Calu3 (cell line): ENCODE data around the gene CD109. TPM values are rescaled to one million over a fixed set of nuclear protein-coding genes. Genes with fewer than 3 reads are reported as not detected.
A peak's percentile ranks its signal among the peaks of the same experiment; 100 is the strongest.
"Not testable (repeated sequence)": the region's sequence is repeated elsewhere in the genome, so short reads cannot be mapped to it uniquely, and the experiment has no call there.

Source experiments
- BruUV-seq: library from RNA; stranded (reverse); fragments of 400-500 nt; replicated peaks from 2 replicates; lab custom pipeline; 2021; lab: Mats Ljungman, UMichigan
- CTCF ChIA-PET: fragments of 300-600 bp; sonication (Branson Sonifier 250); formaldehyde crosslinking; loops from one replicate; lab custom pipeline; 2022; ENCODE audit warnings: antibody characterized with exemption; lab: Charles Lee
- DNase-seq: peaks from one replicate; pipeline ENCODE4 v3.0.0; 2022
- H3K27ac Mint-ChIP-seq: one replicate; pipeline ENCODE4 v1.8.0; 2022; ENCODE audit warnings: mixed read lengths; ENCODE audit not compliant: unreplicated experiment
- H3K27me3 Mint-ChIP-seq: one replicate; pipeline ENCODE4 v1.8.0; 2022; ENCODE audit warnings: mixed read lengths; ENCODE audit not compliant: unreplicated experiment
- H3K36me3 Mint-ChIP-seq: one replicate; pipeline ENCODE4 v1.8.0; 2022; ENCODE audit warnings: mild to moderate bottlenecking, moderate library complexity, mixed read lengths; ENCODE audit not compliant: insufficient read depth, unreplicated experiment
- H3K4me1 Mint-ChIP-seq: one replicate; pipeline ENCODE4 v1.8.0; 2022; ENCODE audit warnings: mild to moderate bottlenecking, low read depth, mixed read lengths; ENCODE audit not compliant: unreplicated experiment
- H3K4me3 Mint-ChIP-seq: one replicate; pipeline ENCODE4 v1.8.0; 2022; ENCODE audit warnings: mild to moderate bottlenecking, low read depth, moderate library complexity, mixed read lengths; ENCODE audit not compliant: unreplicated experiment
- H3K9me3 Mint-ChIP-seq: one replicate; pipeline ENCODE4 v1.8.0; 2022; ENCODE audit warnings: low read depth, mixed read lengths; ENCODE audit not compliant: unreplicated experiment
- CTCF ChIP-seq: fragments of 200-600 bp; IDR thresholded peaks from one replicate; pipeline ENCODE4 v1.8.0; 2022; ENCODE audit warnings: antibody characterized with exemption; ENCODE audit not compliant: unreplicated experiment
- intact Hi-C: fragments of 100-400 bp; cut with micrococcal nuclease; formaldehyde crosslinking; loops from one replicate; pipeline ENCODE4 v1.10.0; 2022; ENCODE audit not compliant: unreplicated experiment
- total RNA-seq: library from RNA; stranded (reverse); gene quantifications from 2 replicates; pipeline ENCODE4 v1.2.3, GENCODE V29; 2022

The CD109 gene
- total RNA-seq, 1 experiment from 2014 or later = 3.6 TPM

- no peaks in the 10 kb centered on the region for H3K27me3 Mint-ChIP-seq
- no peak for TF ChIP-seq CTCF
- no TSS peak for BruUV-seq
- CTCF ChIA-PET = interaction anchor here (1.0 kb wide), 1 partner anchor 1407 kb away, joined by 3 read pairs; no protein-coding TSS in a partner anchor
- H3K4me3 Mint-ChIP-seq = no peak overlapping the region
- no peak overlapping the region for H3K27ac Mint-ChIP-seq
- DNase-seq = no peak
- intact Hi-C loops = loop anchor here (5.0 kb wide), 1 partner anchor 1405 kb away; the partner anchor contains the start of gene COL12A1
- H3K36me3 Mint-ChIP-seq = no peaks in the 10 kb centered on the region
- H3K4me1 Mint-ChIP-seq = peaks cover 14% of the 10 kb centered on the region
- no peaks in the 10 kb centered on the region for H3K9me3 Mint-ChIP-seq
These were observed 106.4 kb downstream of the CD109 start for GRCh38 chr6:73802366-73802765.

- CTCF ChIA-PET = interaction anchor here (0.7 to 1.0 kb wide), 2 partner anchors 25 to 1405 kb away, joined by 3 to 4 read pairs; no protein-coding TSS in a partner anchor
- Mint-ChIP-seq H3K36me3 (no peaks in the 10 kb centered on the region), H3K4me3 (no peak overlapping the region), H3K27ac (peak overlapping the region; percentile 44), H3K4me1 (peaks cover 14% of the 10 kb centered on the region), H3K9me3 (no peaks in the 10 kb centered on the region), H3K27me3 (no peaks in the 10 kb centered on the region)
- intact Hi-C loops = loop anchor here (5.0 kb wide), 1 partner anchor 1404 kb away; the partner anchor contains the start of gene COL12A1
- TF ChIP-seq CTCF = peak; percentile 56
- BruUV-seq = no TSS peak
- peak; percentile 67 for DNase-seq
These were observed 107.7 kb downstream of the CD109 start for GRCh38 chr6:73803562-73804241.

DNA sequence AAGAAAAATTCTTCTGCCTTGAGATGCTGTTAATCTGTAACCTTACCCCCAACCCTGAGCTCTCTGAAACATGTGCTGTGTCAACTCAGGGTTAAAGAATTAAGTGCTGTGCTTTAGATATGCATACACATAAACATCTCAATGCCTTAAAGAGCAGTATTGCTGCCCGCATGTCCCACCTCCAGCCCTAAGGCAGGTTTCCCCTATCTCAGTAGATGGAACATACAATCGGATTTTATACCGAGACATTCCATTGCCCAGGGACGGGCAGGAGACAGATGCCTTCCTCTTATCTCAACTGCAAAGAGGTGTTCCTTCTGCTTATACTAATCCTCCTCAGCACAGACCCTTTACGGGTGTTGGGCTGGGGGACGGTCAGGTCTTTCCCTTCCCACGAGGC, 109.2 kb downstream of the CD109 start:
- DNase-seq, H3K27ac Mint-ChIP-seq, H3K4me3 Mint-ChIP-seq, H3K36me3 Mint-ChIP-seq, intact Hi-C loops, BruUV-seq, H3K9me3 Mint-ChIP-seq, CTCF ChIA-PET, H3K27me3 Mint-ChIP-seq: not testable (repeated sequence)
- peaks cover 14% of the 10 kb centered on the region for H3K4me1 Mint-ChIP-seq

DNA sequence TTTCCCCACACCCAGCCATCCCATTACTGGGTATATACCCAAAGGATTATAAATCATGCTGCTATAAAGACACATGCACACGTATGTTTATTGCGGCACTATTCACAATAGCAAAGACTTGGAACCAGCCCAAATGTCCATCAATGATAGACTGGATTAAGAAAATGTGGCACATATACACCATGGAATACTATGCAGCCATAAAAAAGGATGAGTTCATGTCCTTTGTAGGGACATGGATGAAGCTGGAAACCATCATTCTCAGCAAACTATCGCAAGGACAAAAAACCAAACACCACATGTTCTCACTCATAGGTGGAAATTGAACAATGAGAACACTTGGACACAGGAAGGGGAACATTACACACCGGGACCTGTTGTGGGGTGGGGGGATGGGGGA, 110.0 kb downstream of the CD109 start:
- H3K4me3 Mint-ChIP-seq, H3K27ac Mint-ChIP-seq, intact Hi-C loops, CTCF ChIA-PET, H3K36me3 Mint-ChIP-seq, H3K27me3 Mint-ChIP-seq, DNase-seq, H3K9me3 Mint-ChIP-seq, BruUV-seq: not testable (repeated sequence)
- peaks cover 14% of the 10 kb centered on the region for H3K4me1 Mint-ChIP-seq

DNA sequence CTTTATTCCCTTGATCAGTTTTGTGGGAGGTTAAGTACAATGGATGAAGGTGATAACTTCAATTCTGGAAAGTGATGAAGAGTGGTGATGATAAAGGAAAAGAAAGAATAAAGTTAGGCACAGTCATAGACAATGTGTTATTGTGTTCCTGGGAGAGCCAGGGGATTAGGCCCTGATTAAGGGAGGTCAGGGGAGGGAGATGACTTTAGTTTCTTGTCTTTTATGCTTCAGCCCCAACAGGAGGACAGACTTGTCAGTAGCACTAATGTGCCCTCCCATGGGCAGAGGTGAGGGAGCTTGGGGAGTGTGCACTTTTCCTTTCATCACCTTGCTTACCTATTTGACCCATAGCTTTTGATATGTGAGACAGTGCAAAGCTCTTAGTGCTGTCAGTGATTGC, 115.7 kb downstream of the CD109 start:
- BruUV-seq = no TSS peak
- CTCF ChIA-PET = no interaction called here
- no peaks in the 10 kb centered on the region for H3K27me3 Mint-ChIP-seq
- no peak for DNase-seq
- no peak for TF ChIP-seq CTCF
- no peaks in the 10 kb centered on the region for H3K4me1 Mint-ChIP-seq
- intact Hi-C loops = no loop called here
- H3K27ac Mint-ChIP-seq = no peak overlapping the region
- no peak overlapping the region for H3K4me3 Mint-ChIP-seq
- H3K36me3 Mint-ChIP-seq = no peaks in the 10 kb centered on the region
- no peaks in the 10 kb centered on the region for H3K9me3 Mint-ChIP-seq
